GM18858 (cell line): ENCODE measurements around the gene C2orf49.

ENCODE experiments used
- ATAC-seq: cut with Tn5 transposase; IDR thresholded peaks from one replicate; pipeline ENCODE4 v1.9.1; 2021; ENCODE audit not compliant: unreplicated experiment

The C2orf49 gene

GRCh38 chr2:105361102-105361889, 24.0 kb downstream of the C2orf49 start:
- no peak for ATAC-seq

- ATAC-seq = no peak
These were observed 25.7 kb downstream of the C2orf49 start for GRCh38 chr2:105362862-105363591.

GRCh38 chr2:105364436-105365139, 27.2 kb downstream of the C2orf49 start:
- no peak for ATAC-seq

- ATAC-seq = no peak
These were observed 27.9 kb downstream of the C2orf49 start for GRCh38 chr2:105365206-105365605.

- no peak for ATAC-seq
These were observed 31.5 kb downstream of the C2orf49 start for GRCh38 chr2:105368759-105369408.

- ATAC-seq = peak; percentile 91
These were observed 32.7 kb downstream of the C2orf49 start for GRCh38 chr2:105369777-105370690.

GRCh38 chr2:105371156-105371555, 33.8 kb downstream of the C2orf49 start:
- ATAC-seq = no peak

GRCh38 chr2:105371810-105372209, 34.5 kb downstream of the C2orf49 start:
- no peak for ATAC-seq

- ATAC-seq = no peak
These were observed 36.0 kb downstream of the C2orf49 start for GRCh38 chr2:105373344-105373781.

- ATAC-seq = peak; percentile 90
These were observed 36.6 kb downstream of the C2orf49 start for GRCh38 chr2:105373895-105374401.

- ATAC-seq = no peak
These were observed 37.7 kb downstream of the C2orf49 start for GRCh38 chr2:105375001-105375561.

GRCh38 chr2:105376010-105376409, 38.7 kb downstream of the C2orf49 start:
- no peak for ATAC-seq

- ATAC-seq = no peak
These were observed 39.5 kb downstream of the C2orf49 start for GRCh38 chr2:105376789-105377240.

GRCh38 chr2:105377871-105378270, 40.5 kb downstream of the C2orf49 start:
- no peak for ATAC-seq

- ATAC-seq = no peak
These were observed 41.0 kb downstream of the C2orf49 start for GRCh38 chr2:105378276-105378840.

- no peak for ATAC-seq
These were observed 41.6 kb downstream of the C2orf49 start for GRCh38 chr2:105378921-105379383.

- ATAC-seq = no peak
These were observed 42.4 kb downstream of the C2orf49 start for GRCh38 chr2:105379741-105380186.

- ATAC-seq = no peak
These were observed 43.2 kb downstream of the C2orf49 start for GRCh38 chr2:105380432-105381100.
